ENCODE measurements around the gene AMBRA1. TPM values are rescaled to one million over a fixed set of nuclear protein-coding genes. Genes with fewer than 3 reads are reported as not detected.

Gene AMBRA1
- total RNA-seq, 1 donor from 2014 or later, result 16.8 TPM

- ATAC-seq, result no peak
Observed at GRCh38 chr11:46574656-46575055, 19.2 kb downstream of the AMBRA1 start.

GRCh38 chr11:46570790-46571398 lies 22.9 kb downstream of the AMBRA1 start:
- no peak for ATAC-seq

- ATAC-seq, result no peak
Observed at GRCh38 chr11:46565232-46565840, 28.5 kb downstream of the AMBRA1 start.

GRCh38 chr11:46564459-46564858 lies 29.4 kb downstream of the AMBRA1 start:
- ATAC-seq, result peak; percentile 70

GRCh38 chr11:46562527-46562926 lies 31.3 kb downstream of the AMBRA1 start:
- ATAC-seq, result no peak

GRCh38 chr11:46560300-46560991 lies 33.4 kb downstream of the AMBRA1 start:
- ATAC-seq, result peak; percentile 51

GRCh38 chr11:46559815-46560214 lies 34.0 kb downstream of the AMBRA1 start:
- ATAC-seq, result no peak

GRCh38 chr11:46557684-46558151 lies 36.1 kb downstream of the AMBRA1 start:
- ATAC-seq, result peak; percentile 29

- ATAC-seq, result no peak
Observed at GRCh38 chr11:46555267-46556054, 38.4 kb downstream of the AMBRA1 start.

- peak; percentile 81 for ATAC-seq
Observed at GRCh38 chr11:46554213-46555147, 39.3 kb downstream of the AMBRA1 start.

GRCh38 chr11:46553814-46554212 lies 40.0 kb downstream of the AMBRA1 start:
- ATAC-seq, result peak; percentile 51

- no peak for ATAC-seq
Observed at GRCh38 chr11:46551261-46551660, 42.6 kb downstream of the AMBRA1 start.

GRCh38 chr11:46547579-46547978 lies 46.2 kb downstream of the AMBRA1 start:
- no peak for ATAC-seq

GRCh38 chr11:46543564-46543963 lies 50.3 kb downstream of the AMBRA1 start:
- ATAC-seq, result no peak

- ATAC-seq, result peak; percentile 72
Observed at GRCh38 chr11:46541593-46542371, 52.0 kb downstream of the AMBRA1 start.

- no peak for ATAC-seq
Observed at GRCh38 chr11:46540807-46541206, 53.0 kb downstream of the AMBRA1 start.

GRCh38 chr11:46537537-46538295 lies 56.1 kb downstream of the AMBRA1 start:
- peak; percentile 77 for ATAC-seq

GRCh38 chr11:46537121-46537520 lies 56.7 kb downstream of the AMBRA1 start:
- no peak for ATAC-seq

GRCh38 chr11:46535688-46536087 lies 58.1 kb downstream of the AMBRA1 start:
- ATAC-seq, result no peak

GRCh38 chr11:46534711-46535110 lies 59.1 kb downstream of the AMBRA1 start:
- ATAC-seq, result no peak

Data from esophagus mucosa (tissue), 1 donor.